HepG2 (cell line): ENCODE data around the gene EXOSC6. TPM values are rescaled to one million over a fixed set of nuclear protein-coding genes. Genes with fewer than 3 reads are reported as not detected.
A peak's percentile ranks its signal among the peaks of the same experiment; 100 is the strongest.

ENCODE experiments used
- AFF4 ChIP-seq: sonication (generic); formaldehyde crosslinking; IDR thresholded peaks from 2 replicates; pipeline ENCODE4 v1.4.0; 2020; ENCODE audit warnings: missing genetic modification reagents
- ARNTL ChIP-seq: sonication (generic); formaldehyde crosslinking; IDR thresholded peaks from 2 replicates; pipeline ENCODE4 v1.4.0; 2020; ENCODE audit warnings: mild to moderate bottlenecking, missing genetic modification reagents
- ATF4 ChIP-seq, 2 experiments: fragments of 450-650 bp in 1 of 2; sonication (generic) in 1 of 2; formaldehyde crosslinking; IDR thresholded peaks; 2 replicates each; pipeline versions ENCODE4 v1.5.0 to v1.8.0; 2020 to 2022; ENCODE audit warnings: mild to moderate bottlenecking in 1 of 2, missing genetic modification reagents in 1 of 2
- ATF7-NPFF ChIP-seq: sonication (generic); formaldehyde crosslinking; IDR thresholded peaks from 2 replicates; pipeline ENCODE4 v1.8.1; 2023; ENCODE audit warnings: mild to moderate bottlenecking, low read depth, missing genetic modification reagents, moderate library complexity
- ELF3 ChIP-seq: IDR thresholded peaks from 2 replicates; pipeline ENCODE4 v1.6.1; 2016; ENCODE audit warnings: missing genetic modification reagents, missing compliant biosample characterization
- GLMP ChIP-seq: sonication (generic); formaldehyde crosslinking; IDR thresholded peaks from 2 replicates; pipeline ENCODE4 v1.9.0; 2021; ENCODE audit warnings: missing genetic modification reagents, mild to moderate bottlenecking, borderline replicate concordance
- KDM1A ChIP-seq: IDR thresholded peaks from 2 replicates; pipeline ENCODE4 v1.6.1; 2016; ENCODE audit warnings: missing compliant biosample characterization
- NCOA5 ChIP-seq: sonication (generic); formaldehyde crosslinking; IDR thresholded peaks from 2 replicates; pipeline ENCODE4 v1.4.0; 2020; ENCODE audit warnings: missing genetic modification reagents
- NFYC ChIP-seq: IDR thresholded peaks from 2 replicates; pipeline ENCODE4 v1.6.1; 2016; ENCODE audit warnings: missing genetic modification reagents, missing compliant biosample characterization
- PRDM4 ChIP-seq: sonication (generic); formaldehyde crosslinking; IDR thresholded peaks from 2 replicates; pipeline ENCODE4 v1.9.0; 2021; ENCODE audit warnings: missing genetic modification reagents, borderline replicate concordance
- SRSF4 ChIP-seq: fragments of 200-400 bp; formaldehyde crosslinking; IDR thresholded peaks from one replicate; pipeline ENCODE4 v1.6.1; 2018; ENCODE audit warnings: mild to moderate bottlenecking, low read depth, low read length, moderate library complexity; ENCODE audit not compliant: poor library complexity, severe bottlenecking
- XRCC5 ChIP-seq: fragments of 200-400 bp; formaldehyde crosslinking; optimal IDR thresholded peaks from 2 replicates; pipeline ENCODE3; 2017; ENCODE audit warnings: mild to moderate bottlenecking, low read length
- ZBTB7B ChIP-seq: sonication (generic); formaldehyde crosslinking; IDR thresholded peaks from 2 replicates; pipeline ENCODE4 v1.4.0; 2020; ENCODE audit warnings: missing genetic modification reagents
- ZC3H4 ChIP-seq: sonication (generic); formaldehyde crosslinking; IDR thresholded peaks from 2 replicates; pipeline ENCODE4 v1.4.0; 2020; ENCODE audit warnings: missing genetic modification reagents, borderline replicate concordance
- ZNF33A ChIP-seq: sonication (generic); formaldehyde crosslinking; IDR thresholded peaks from 2 replicates; pipeline ENCODE4 v1.5.1; 2020; ENCODE audit warnings: missing genetic modification reagents, mild to moderate bottlenecking, moderate library complexity, borderline replicate concordance
- ZNF44 ChIP-seq: sonication (generic); formaldehyde crosslinking; IDR thresholded peaks from 2 replicates; pipeline ENCODE4 v1.5.1; 2020; ENCODE audit warnings: mild to moderate bottlenecking, missing genetic modification reagents
- ZNF441 ChIP-seq: sonication (generic); formaldehyde crosslinking; IDR thresholded peaks from 2 replicates; pipeline ENCODE4 v1.7.0; 2021; ENCODE audit warnings: missing genetic modification reagents, borderline replicate concordance
- ZNF468 ChIP-seq: sonication (generic); formaldehyde crosslinking; IDR thresholded peaks from 2 replicates; pipeline ENCODE4 v1.8.0; 2022; ENCODE audit warnings: mild to moderate bottlenecking, moderate library complexity, missing genetic modification reagents
- ZNF501 ChIP-seq: sonication (generic); formaldehyde crosslinking; IDR thresholded peaks from 2 replicates; pipeline ENCODE4 v1.5.1; 2020; ENCODE audit warnings: mild to moderate bottlenecking, moderate library complexity, missing genetic modification reagents
- ZNF569 ChIP-seq: sonication (generic); formaldehyde crosslinking; IDR thresholded peaks from 2 replicates; pipeline ENCODE4 v1.5.0; 2020; ENCODE audit warnings: mild to moderate bottlenecking, missing genetic modification reagents, moderate library complexity, borderline replicate concordance
- ZNF766 ChIP-seq: sonication (generic); formaldehyde crosslinking; IDR thresholded peaks from 2 replicates; pipeline ENCODE4 v1.5.0; 2020; ENCODE audit warnings: missing genetic modification reagents, borderline replicate concordance
- polyA plus RNA-seq, 8 experiments: library from polyadenylated mRNA; depleted of rRNA in 3 of 8; stranded (reverse) in 7 of 8; unstranded in 1 of 8; fragments of >200 nt; fragmentation: Illumina TruSeq in 4 of 8; extraction: Trizol in 4 of 8; gene quantifications; 2 replicates each; pipeline versions ENCODE4 v1.2.1 to v1.2.3, GENCODE V29; 2011 to 2016; ENCODE audit warnings: low read depth in 4 of 8, missing spikeins in 1 of 8, mixed read lengths in 1 of 8; ENCODE audit not compliant: insufficient read depth in 1 of 8
- total RNA-seq, 5 experiments: library from RNA; depleted of rRNA; stranded (reverse); fragments of >200 nt; fragmentation: Illumina TruSeq; extraction: Trizol; gene quantifications; 2 replicates each; pipeline ENCODE4 v1.2.3, GENCODE V29; 2016; ENCODE audit warnings: low read depth in 1 of 5

Gene EXOSC6
- total and polyA plus RNA-seq, 2 of the 13 experiments (the other 11 are each of a cell fraction or from before 2014, with no cell fraction given), result 13.1 to 39.9 TPM

GRCh38 chr16:70250748-70251628, 752 bp downstream of the EXOSC6 start (continued):
- TF ChIP-seq PRDM4 (CRISPR knock-in tag), result no peak; the same call in 1 of the 2 replicates
- TF ChIP-seq ZNF569, result no peak
- TF ChIP-seq ATF4 (CRISPR knock-in tag; IDR thresholded peaks at IDR 0.05), result no peak
- peak; percentile 90 for TF ChIP-seq ZNF501
- no peak for TF ChIP-seq ZNF766 (CRISPR knock-in tag)
- no peak for TF ChIP-seq NCOA5 (CRISPR knock-in tag)
- peak; percentile 48; the same call in 1 of the 2 replicates for TF ChIP-seq ELF3 (CRISPR knock-in tag)
- no peak for TF ChIP-seq AFF4 (CRISPR knock-in tag)
- no peak for TF ChIP-seq ZNF441 (CRISPR knock-in tag)
- TF ChIP-seq ZC3H4 (CRISPR knock-in tag), result no peak
- TF ChIP-seq ZNF33A (CRISPR knock-in tag), result no peak
- TF ChIP-seq ARNTL (CRISPR knock-in tag), result peak; percentile 51; the same call in 1 of the 2 replicates
- TF ChIP-seq NFYC (CRISPR knock-in tag), result no peak
- no peak for TF ChIP-seq SRSF4
- TF ChIP-seq ATF7-NPFF, result no peak
- no peak for TF ChIP-seq ZNF468 (CRISPR knock-in tag)
- peak; percentile 62 for TF ChIP-seq XRCC5
- 0 out of 2 replicates have a peak, but pooled peaks have one; percentile 45 for TF ChIP-seq ZNF44 (CRISPR knock-in tag)
- peak; percentile 68 for TF ChIP-seq ZBTB7B
- no peak for TF ChIP-seq GLMP (CRISPR knock-in tag)
- no peak for TF ChIP-seq KDM1A (CRISPR knock-in tag)
